A673 (cell line): ENCODE measurements around the gene WDR17. TPM values are rescaled to one million over a fixed set of nuclear protein-coding genes. Genes with fewer than 3 reads are reported as not detected.

Experiments
- BruUV-seq: library from RNA; stranded (reverse); fragments of 400-500 nt; replicated peaks from 2 replicates; lab custom pipeline; 2021; lab: Mats Ljungman, UMichigan
- CTCF ChIA-PET: fragments of 300-600 bp; sonication (Branson Sonifier 250); formaldehyde crosslinking; loops from one replicate; lab custom pipeline; 2022; ENCODE audit warnings: antibody characterized with exemption; lab: Charles Lee
- POLR2A ChIA-PET: fragments of 300-600 bp; sonication (Branson Sonifier 250); formaldehyde crosslinking; loops from one replicate; lab custom pipeline; 2022; ENCODE audit warnings: antibody characterized with exemption; ENCODE audit not compliant: low non-redundant PET; lab: Charles Lee
- DNase-seq: peaks from one replicate; pipeline ENCODE4 v3.0.0-alpha.2; 2015; ENCODE audit warnings: low spot score
- H3K27ac ChIP-seq: fragments of 200-600 bp; sonication (generic); 2 replicates; pipeline ENCODE4 v1.5.1; 2016; ENCODE audit warnings: mixed run types, low read depth, mild to moderate bottlenecking, mixed read lengths, antibody characterized with exemption, low read length; ENCODE audit not compliant: poor library complexity, severe bottlenecking
- H3K27me3 ChIP-seq: fragments of 200-600 bp; sonication (generic); replicated peaks from 2 replicates; pipeline ENCODE4 v1.6.1; 2017; ENCODE audit warnings: mixed run types, low read depth, mild to moderate bottlenecking, mixed read lengths, antibody characterized with exemption, low read length; ENCODE audit not compliant: insufficient read depth, poor library complexity
- H3K36me3 ChIP-seq: fragments of 200-600 bp; sonication (generic); 2 replicates; pipeline ENCODE4 v1.6.1; 2016; ENCODE audit warnings: mixed run types, mild to moderate bottlenecking, mixed read lengths, antibody characterized with exemption, low read length; ENCODE audit not compliant: insufficient read depth, poor library complexity, severe bottlenecking
- H3K4me1 ChIP-seq: fragments of 200-600 bp; sonication (generic); 2 replicates; pipeline ENCODE4 v1.6.1; 2017; ENCODE audit warnings: mixed run types, mild to moderate bottlenecking, mixed read lengths, antibody characterized with exemption, low read length; ENCODE audit not compliant: insufficient read depth, poor library complexity, severe bottlenecking
- H3K4me3 ChIP-seq: fragments of 200-600 bp; sonication (generic); 2 replicates; pipeline ENCODE4 v1.5.1; 2016; ENCODE audit warnings: low read depth, mixed run types, mild to moderate bottlenecking, mixed read lengths, low read length; ENCODE audit not compliant: poor library complexity, severe bottlenecking
- H3K9me3 ChIP-seq: fragments of 200-600 bp; sonication (generic); 2 replicates; pipeline ENCODE4 v1.6.1; 2016; ENCODE audit warnings: mixed run types, low read depth, mild to moderate bottlenecking, mixed read lengths, antibody characterized with exemption, low read length; ENCODE audit not compliant: poor library complexity, severe bottlenecking
- CTCF ChIP-seq: fragments of 300-800, 200-600 bp; sonication (generic); conservative IDR thresholded peaks from 2 replicates; pipeline ENCODE4 v1.5.1; 2017; ENCODE audit warnings: low read depth, mild to moderate bottlenecking, antibody characterized with exemption, low read length, moderate library complexity, mixed read lengths
- EZH2 ChIP-seq: fragments of 200-600 bp; sonication (generic); IDR thresholded peaks from 2 replicates; pipeline ENCODE4 v1.6.1; 2017; ENCODE audit warnings: borderline replicate concordance, low read depth, mild to moderate bottlenecking, mixed read lengths, antibody characterized with exemption, low read length; ENCODE audit not compliant: poor library complexity, severe bottlenecking
- intact Hi-C: fragments of 100-400 bp; cut with micrococcal nuclease; formaldehyde crosslinking; loops from one replicate; pipeline ENCODE4 v1.10.0; 2022; ENCODE audit not compliant: unreplicated experiment
- total RNA-seq: library from RNA; stranded (reverse); gene quantifications from 2 replicates; pipeline ENCODE4 v1.2.3, GENCODE V29; 2021

Gene WDR17
- total RNA-seq, 1 experiment from 2014 or later = 6.9 TPM

GRCh38 chr4:176205299-176205698, 139.7 kb downstream of the WDR17 start:
- Histone ChIP-seq H3K9me3 (no peaks in the 10 kb centered on the region), H3K36me3 (no peaks in the 10 kb centered on the region), H3K27ac (no peak overlapping the region), H3K4me1 (no peaks in the 10 kb centered on the region), H3K4me3 (no peak overlapping the region), H3K27me3 (no peaks in the 10 kb centered on the region)
- BruUV-seq = no TSS peak
- CTCF ChIA-PET = no interaction called here
- no peak for DNase-seq
- no peak for TF ChIP-seq CTCF
- TF ChIP-seq EZH2 = no peak
- POLR2A ChIA-PET = no interaction called here
- intact Hi-C loops = no loop called here

- no peaks in the 10 kb centered on the region for H3K9me3 ChIP-seq
- ChIA-PET POLR2A (no interaction called here), CTCF (no interaction called here)
- no peaks in the 10 kb centered on the region for H3K4me1 ChIP-seq
- no peaks in the 10 kb centered on the region for H3K36me3 ChIP-seq
- BruUV-seq = no TSS peak
- TF ChIP-seq CTCF (no peak), EZH2 (no peak)
- intact Hi-C loops = no loop called here
- no peak overlapping the region for H3K27ac ChIP-seq
- no peaks in the 10 kb centered on the region for H3K27me3 ChIP-seq
- no peak for DNase-seq
- no peak overlapping the region for H3K4me3 ChIP-seq
Measured at GRCh38 chr4:176207839-176208238, 142.2 kb downstream of the WDR17 start.

- no peaks in the 10 kb centered on the region for H3K9me3 ChIP-seq
- TF ChIP-seq CTCF (no peak), EZH2 (no peak)
- no peaks in the 10 kb centered on the region for H3K4me1 ChIP-seq
- no peak overlapping the region for H3K27ac ChIP-seq
- ChIA-PET CTCF (no interaction called here), POLR2A (no interaction called here)
- no peaks in the 10 kb centered on the region for H3K36me3 ChIP-seq
- intact Hi-C loops = no loop called here
- no TSS peak for BruUV-seq
- no peak overlapping the region for H3K4me3 ChIP-seq
- no peak for DNase-seq
- H3K27me3 ChIP-seq = no peaks in the 10 kb centered on the region
Measured at GRCh38 chr4:176209535-176209934, 143.9 kb downstream of the WDR17 start.
